Uterus (tissue), 2 donors: ENCODE data around the gene CCDC117.

Experiments used
- CTCF ChIP-seq, 4 experiments: fragments of 200-600 bp in 2 of 4; fragments of 450-650 bp in 2 of 4; sonication (generic) in 2 of 4; IDR thresholded peaks; one replicate each; pipeline ENCODE4 v1.5.1; 2016 to 2019; ENCODE audit warnings: antibody characterized with exemption in 4 of 4, mild to moderate bottlenecking in 2 of 4, moderate library complexity in 1 of 4
- POLR2A ChIP-seq, 2 donors: fragments of 450-650 bp; IDR thresholded peaks; one replicate each; pipeline ENCODE4 v1.6.1; 2016; ENCODE audit warnings: antibody characterized with exemption in 2 of 2, mild to moderate bottlenecking in 1 of 2, moderate library complexity in 1 of 2

GRCh38 chr22:28742562-28742962 lies 29.9 kb upstream of the CCDC117 start:
- TF ChIP-seq CTCF (IDR thresholded peaks at IDR 0.05) (no peak), POLR2A (IDR thresholded peaks at IDR 0.05) (no peak)
